SK-N-SH treated with all-trans-retinoic acid at 6 μM for 48 hours (cell line): ENCODE measurements around the gene RBKS.
A peak's percentile ranks its signal among the peaks of the same experiment; 100 is the strongest.

Experiments
- ATAC-seq: fragments of 200-7000 bp; cut with Tn5 transposase; 3 replicates; pipeline ENCODE4 v1.9.1; 2020; ENCODE audit warnings: mild to moderate bottlenecking, moderate library complexity
- ARNTL ChIP-seq: fragments of 450-650 bp; formaldehyde crosslinking; IDR thresholded peaks from 2 replicates; pipeline ENCODE4 v1.5.0; 2020; ENCODE audit warnings: low read depth, mild to moderate bottlenecking, moderate library complexity, borderline replicate concordance
- BACH2 ChIP-seq: fragments of 250-450 bp; sonication (Bioruptor Pico); IDR thresholded peaks from 2 replicates; pipeline ENCODE4 v1.9.0; 2021; ENCODE audit warnings: mild to moderate bottlenecking, borderline replicate concordance
- CSDC2 ChIP-seq: fragments of 250-450 bp; sonication (Bioruptor Pico); IDR thresholded peaks from 2 replicates; pipeline ENCODE4 v1.5.0; 2020; ENCODE audit warnings: mild to moderate bottlenecking, moderate library complexity
- ESRRG ChIP-seq: fragments of 250-450 bp; sonication (Bioruptor Pico); IDR thresholded peaks from 2 replicates; pipeline ENCODE4 v1.6.1; 2021; ENCODE audit warnings: mild to moderate bottlenecking
- GLIS3 ChIP-seq: fragments of 250-450 bp; sonication (Bioruptor Pico); IDR thresholded peaks from 2 replicates; pipeline ENCODE4 v1.5.0; 2020; ENCODE audit warnings: mild to moderate bottlenecking, moderate library complexity
- ISL1 ChIP-seq: fragments of 250-450 bp; sonication (Bioruptor Pico); IDR thresholded peaks from 2 replicates; pipeline ENCODE4 v2.1.2; 2022; ENCODE audit warnings: mild to moderate bottlenecking, moderate library complexity
- OSR1 ChIP-seq: fragments of 250-450 bp; sonication (Bioruptor Pico); IDR thresholded peaks from 2 replicates; pipeline ENCODE4 v1.8.0; 2022; ENCODE audit warnings: moderate library complexity, mild to moderate bottlenecking, inconsistent platforms
- PPARA ChIP-seq: fragments of 250-450 bp; sonication (Bioruptor Pico); IDR thresholded peaks from 2 replicates; pipeline ENCODE4 v1.5.0; 2020; ENCODE audit warnings: mild to moderate bottlenecking, borderline replicate concordance
- RARB ChIP-seq: fragments of 250-450 bp; sonication (Bioruptor Pico); IDR thresholded peaks from 2 replicates; pipeline ENCODE4 v1.8.0; 2021; ENCODE audit warnings: mild to moderate bottlenecking, moderate library complexity
- SNAI2 ChIP-seq: fragments of 250-450 bp; sonication (Bioruptor Pico); IDR thresholded peaks from 2 replicates; pipeline ENCODE4 v1.5.0; 2020; ENCODE audit warnings: mild to moderate bottlenecking, moderate library complexity
- TCF4 ChIP-seq: fragments of 250-450 bp; sonication (Bioruptor Pico); IDR thresholded peaks from 2 replicates; pipeline ENCODE4 v1.8.0; 2021; ENCODE audit warnings: mild to moderate bottlenecking, moderate library complexity, borderline replicate concordance
- TOX ChIP-seq: fragments of 250-450 bp; sonication (Bioruptor Pico); IDR thresholded peaks from 2 replicates; pipeline ENCODE4 v1.8.0; 2021; ENCODE audit warnings: mild to moderate bottlenecking, moderate library complexity, borderline replicate concordance
- ZC3H10 ChIP-seq: fragments of 250-450 bp; sonication (Bioruptor Pico); IDR thresholded peaks from 2 replicates; pipeline ENCODE4 v1.5.1; 2021; ENCODE audit warnings: mild to moderate bottlenecking, moderate library complexity
- ZFP3 ChIP-seq: fragments of 250-450 bp; sonication (Bioruptor Pico); IDR thresholded peaks from 2 replicates; pipeline ENCODE4 v1.5.0; 2020; ENCODE audit warnings: mild to moderate bottlenecking, moderate library complexity
- ZFP30 ChIP-seq: fragments of 450-650 bp; formaldehyde crosslinking; IDR thresholded peaks from 2 replicates; pipeline ENCODE4 v1.5.0; 2022; ENCODE audit warnings: mild to moderate bottlenecking, moderate library complexity
- ZNF565 ChIP-seq: fragments of 450-650 bp; formaldehyde crosslinking; conservative IDR thresholded peaks from 2 replicates; pipeline ENCODE4 v1.5.0; 2020; ENCODE audit warnings: low read depth, mild to moderate bottlenecking, moderate library complexity
- ZNF70 ChIP-seq: fragments of 450-650 bp; formaldehyde crosslinking; IDR thresholded peaks from 2 replicates; pipeline ENCODE4 v1.5.0; 2020; ENCODE audit warnings: mild to moderate bottlenecking, moderate library complexity
- ZNF8 ChIP-seq: fragments of 450-650 bp; formaldehyde crosslinking; IDR thresholded peaks from 2 replicates; pipeline ENCODE4 v1.5.0; 2020; ENCODE audit warnings: mild to moderate bottlenecking, moderate library complexity
- TF ChIP-seq, protein P1 (sequence below): fragments of 250-450 bp; sonication (Bioruptor Pico); IDR thresholded peaks from 2 replicates; pipeline ENCODE4 v1.8.0; 2021; ENCODE audit warnings: low read depth, mild to moderate bottlenecking, moderate library complexity, borderline replicate concordance
- TF ChIP-seq, protein P2 (sequence below): fragments of 250-450 bp; sonication (Bioruptor Pico); IDR thresholded peaks from 2 replicates; pipeline ENCODE4 v1.5.0; 2020; ENCODE audit warnings: mild to moderate bottlenecking, moderate library complexity
- TF ChIP-seq, protein P3 (sequence below): fragments of 250-450 bp; sonication (Bioruptor Pico); IDR thresholded peaks from 2 replicates; pipeline ENCODE4 v1.5.1; 2021; ENCODE audit warnings: mild to moderate bottlenecking, moderate library complexity
- TF ChIP-seq, protein P4 (sequence below): fragments of 250-450 bp; sonication (Bioruptor Pico); IDR thresholded peaks from 2 replicates; pipeline ENCODE4 v1.5.1; 2020; ENCODE audit warnings: low read depth, mild to moderate bottlenecking, moderate library complexity
- TF ChIP-seq, protein P5 (sequence below): fragments of 250-450 bp; sonication (Bioruptor Pico); IDR thresholded peaks from 2 replicates; pipeline ENCODE4 v1.8.0; 2020; ENCODE audit warnings: mild to moderate bottlenecking, moderate library complexity, borderline replicate concordance

RBKS gene

DNA sequence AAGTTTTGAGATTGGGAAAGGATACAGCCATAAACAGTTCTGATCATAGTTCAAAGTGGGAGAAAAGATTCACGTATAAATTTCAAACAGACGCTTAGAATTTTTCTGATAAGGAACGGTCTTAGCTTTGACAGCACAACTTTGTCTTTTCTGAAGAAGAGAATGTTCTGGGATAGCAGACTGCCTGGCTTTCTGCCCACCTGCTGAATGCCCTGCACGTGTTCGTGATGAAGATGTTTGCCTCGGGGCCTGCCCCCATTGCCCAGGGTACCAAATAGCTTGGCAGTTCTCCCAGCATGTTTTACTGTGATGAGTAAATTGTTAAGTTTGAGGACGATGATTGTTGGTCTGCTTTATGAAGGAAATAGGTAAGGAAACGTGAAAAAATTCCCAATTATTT is 114.1 kb downstream of the RBKS start (continued):
- TF ChIP-seq, protein P1, sequence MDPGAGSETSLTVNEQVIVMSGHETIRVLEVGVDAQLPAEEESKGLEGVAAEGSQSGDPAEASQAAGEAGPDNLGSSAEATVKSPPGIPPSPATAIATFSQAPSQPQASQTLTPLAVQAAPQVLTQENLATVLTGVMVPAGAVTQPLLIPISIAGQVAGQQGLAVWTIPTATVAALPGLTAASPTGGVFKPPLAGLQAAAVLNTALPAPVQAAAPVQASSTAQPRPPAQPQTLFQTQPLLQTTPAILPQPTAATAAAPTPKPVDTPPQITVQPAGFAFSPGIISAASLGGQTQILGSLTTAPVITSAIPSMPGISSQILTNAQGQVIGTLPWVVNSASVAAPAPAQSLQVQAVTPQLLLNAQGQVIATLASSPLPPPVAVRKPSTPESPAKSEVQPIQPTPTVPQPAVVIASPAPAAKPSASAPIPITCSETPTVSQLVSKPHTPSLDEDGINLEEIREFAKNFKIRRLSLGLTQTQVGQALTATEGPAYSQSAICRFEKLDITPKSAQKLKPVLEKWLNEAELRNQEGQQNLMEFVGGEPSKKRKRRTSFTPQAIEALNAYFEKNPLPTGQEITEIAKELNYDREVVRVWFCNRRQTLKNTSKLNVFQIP (CRISPR knock-in tag) = no peak
- TF ChIP-seq ZNF565 (CRISPR knock-in tag) = no peak
- no peak for TF ChIP-seq ZFP30 (CRISPR knock-in tag)

DNA sequence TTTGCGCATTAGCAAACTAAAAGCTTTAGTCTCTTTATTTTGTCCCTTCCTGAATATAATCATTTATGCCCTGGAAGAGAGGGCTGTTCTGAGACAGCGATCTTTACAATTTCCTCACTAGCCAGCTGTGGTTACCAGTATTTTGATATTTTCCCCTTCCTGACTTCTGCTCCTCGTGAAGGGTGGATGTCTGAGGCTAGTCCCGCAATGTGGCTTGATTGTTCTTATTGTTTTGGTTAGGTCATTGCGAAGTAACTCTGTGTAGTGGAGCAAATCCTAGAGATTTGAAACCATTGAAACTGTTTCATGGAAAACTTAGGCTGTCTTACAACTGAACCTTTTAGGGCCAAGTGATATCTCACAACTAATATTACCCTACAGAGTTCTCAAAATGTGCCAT is 116.2 kb downstream of the RBKS start:
- TF ChIP-seq RARB (CRISPR knock-in tag) (no peak), ZNF70 (CRISPR knock-in tag) (peak; percentile 53; the same call in 1 of the 2 replicates)
- no peak for ATAC-seq

DNA sequence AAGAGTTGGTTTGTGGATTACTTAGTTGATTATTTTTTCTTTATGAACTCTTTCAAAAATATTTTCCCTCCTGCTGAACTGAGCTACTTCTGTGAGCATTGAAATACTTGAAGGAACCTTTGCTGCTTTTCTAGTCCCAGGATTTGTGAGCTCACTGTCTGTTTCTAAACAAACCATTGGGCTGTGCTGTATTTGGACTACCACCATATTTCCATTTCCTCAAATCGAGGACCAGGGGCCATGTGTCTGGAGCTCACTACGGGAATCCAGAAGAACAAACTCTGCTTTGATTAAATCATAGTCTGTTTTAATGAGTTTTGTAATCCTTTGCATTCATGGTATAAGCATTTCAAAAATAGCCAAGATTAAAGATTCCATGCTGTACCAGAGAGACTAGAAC is 117.4 kb downstream of the RBKS start:
- ATAC-seq = no peak
- TF ChIP-seq BACH2 (no peak), ZNF565 (CRISPR knock-in tag) (no peak), ISL1 (CRISPR knock-in tag) (0 out of 2 replicates have a peak, but pooled peaks have one; percentile 5)
- TF ChIP-seq, all 23 proteins: peak for 1

DNA sequence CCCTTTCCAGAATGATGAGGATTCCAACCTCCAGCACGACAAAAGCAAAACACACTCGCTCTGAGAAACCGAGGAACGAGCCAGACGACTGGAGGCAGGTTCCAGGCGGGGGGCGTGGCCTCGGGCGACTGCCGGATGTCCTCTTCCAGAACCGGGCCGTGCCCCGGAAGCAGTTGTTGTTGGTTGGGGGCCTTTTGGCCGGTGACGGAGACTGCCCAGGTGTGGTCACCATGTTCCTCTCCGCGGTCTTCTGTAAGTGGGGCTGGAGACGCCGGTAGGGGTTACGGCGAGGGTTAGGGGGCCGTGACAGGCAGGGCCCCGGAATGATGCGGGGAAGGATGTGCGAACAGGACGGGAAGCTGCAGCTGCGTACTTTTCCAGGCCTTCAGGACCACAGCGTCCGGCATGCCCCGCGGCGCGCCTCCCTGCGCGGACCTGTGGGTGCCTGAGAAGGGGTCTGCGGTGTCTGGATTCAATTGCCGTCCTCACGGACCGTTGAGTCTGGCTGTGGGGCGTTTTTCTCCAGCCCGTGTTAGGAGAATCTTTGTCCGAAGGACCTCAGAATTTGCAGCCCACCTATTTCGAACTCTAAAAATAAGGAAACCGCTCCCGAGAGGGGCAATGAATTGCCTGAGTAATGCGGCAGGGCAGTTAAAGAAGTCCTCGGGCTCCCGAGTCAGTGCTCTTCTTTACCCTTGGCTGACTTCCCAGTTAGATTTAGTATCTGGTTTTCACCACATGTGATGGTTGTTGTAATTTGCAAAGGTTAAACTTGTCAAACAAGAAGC is 118.4 kb downstream of the RBKS start, which contains the start of gene MRPL33:
MRPL33 (plus strand) TSS at position 172 of the 788 bp plus-strand sequence; CDS start at position 231, 59 bp downstream.
- ATAC-seq = peak; percentile 97
- TF ChIP-seq ARNTL (CRISPR knock-in tag) (no peak), RARB (CRISPR knock-in tag) (no peak), TOX (CRISPR knock-in tag) (no peak), ZNF70 (CRISPR knock-in tag) (no peak; the same call in 1 of the 2 replicates), PPARA (CRISPR knock-in tag) (no peak), ESRRG (CRISPR knock-in tag) (no peak), ZC3H10 (CRISPR knock-in tag) (no peak), CSDC2 (peak; percentile 89), SNAI2 (CRISPR knock-in tag) (no peak), BACH2 (no peak), ISL1 (CRISPR knock-in tag) (peak; percentile 15; the same call in 1 of the 2 replicates), TCF4 (CRISPR knock-in tag) (peak; percentile 41; the same call in 1 of the 2 replicates), OSR1 (no peak), ZNF8 (CRISPR knock-in tag) (no peak), GLIS3 (CRISPR knock-in tag) (0 out of 2 replicates have a peak, but pooled peaks have one; percentile 61), ZNF565 (CRISPR knock-in tag) (no peak), ZFP30 (CRISPR knock-in tag) (no peak), ZFP3 (CRISPR knock-in tag) (peak; percentile 56)
- TF ChIP-seq, protein P2, sequence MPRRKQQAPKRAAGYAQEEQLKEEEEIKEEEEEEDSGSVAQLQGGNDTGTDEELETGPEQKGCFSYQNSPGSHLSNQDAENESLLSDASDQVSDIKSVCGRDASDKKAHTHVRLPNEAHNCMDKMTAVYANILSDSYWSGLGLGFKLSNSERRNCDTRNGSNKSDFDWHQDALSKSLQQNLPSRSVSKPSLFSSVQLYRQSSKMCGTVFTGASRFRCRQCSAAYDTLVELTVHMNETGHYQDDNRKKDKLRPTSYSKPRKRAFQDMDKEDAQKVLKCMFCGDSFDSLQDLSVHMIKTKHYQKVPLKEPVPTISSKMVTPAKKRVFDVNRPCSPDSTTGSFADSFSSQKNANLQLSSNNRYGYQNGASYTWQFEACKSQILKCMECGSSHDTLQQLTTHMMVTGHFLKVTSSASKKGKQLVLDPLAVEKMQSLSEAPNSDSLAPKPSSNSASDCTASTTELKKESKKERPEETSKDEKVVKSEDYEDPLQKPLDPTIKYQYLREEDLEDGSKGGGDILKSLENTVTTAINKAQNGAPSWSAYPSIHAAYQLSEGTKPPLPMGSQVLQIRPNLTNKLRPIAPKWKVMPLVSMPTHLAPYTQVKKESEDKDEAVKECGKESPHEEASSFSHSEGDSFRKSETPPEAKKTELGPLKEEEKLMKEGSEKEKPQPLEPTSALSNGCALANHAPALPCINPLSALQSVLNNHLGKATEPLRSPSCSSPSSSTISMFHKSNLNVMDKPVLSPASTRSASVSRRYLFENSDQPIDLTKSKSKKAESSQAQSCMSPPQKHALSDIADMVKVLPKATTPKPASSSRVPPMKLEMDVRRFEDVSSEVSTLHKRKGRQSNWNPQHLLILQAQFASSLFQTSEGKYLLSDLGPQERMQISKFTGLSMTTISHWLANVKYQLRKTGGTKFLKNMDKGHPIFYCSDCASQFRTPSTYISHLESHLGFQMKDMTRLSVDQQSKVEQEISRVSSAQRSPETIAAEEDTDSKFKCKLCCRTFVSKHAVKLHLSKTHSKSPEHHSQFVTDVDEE (CRISPR knock-in tag) = peak; percentile 85; the same call in 1 of the 2 replicates
- TF ChIP-seq, protein P3, sequence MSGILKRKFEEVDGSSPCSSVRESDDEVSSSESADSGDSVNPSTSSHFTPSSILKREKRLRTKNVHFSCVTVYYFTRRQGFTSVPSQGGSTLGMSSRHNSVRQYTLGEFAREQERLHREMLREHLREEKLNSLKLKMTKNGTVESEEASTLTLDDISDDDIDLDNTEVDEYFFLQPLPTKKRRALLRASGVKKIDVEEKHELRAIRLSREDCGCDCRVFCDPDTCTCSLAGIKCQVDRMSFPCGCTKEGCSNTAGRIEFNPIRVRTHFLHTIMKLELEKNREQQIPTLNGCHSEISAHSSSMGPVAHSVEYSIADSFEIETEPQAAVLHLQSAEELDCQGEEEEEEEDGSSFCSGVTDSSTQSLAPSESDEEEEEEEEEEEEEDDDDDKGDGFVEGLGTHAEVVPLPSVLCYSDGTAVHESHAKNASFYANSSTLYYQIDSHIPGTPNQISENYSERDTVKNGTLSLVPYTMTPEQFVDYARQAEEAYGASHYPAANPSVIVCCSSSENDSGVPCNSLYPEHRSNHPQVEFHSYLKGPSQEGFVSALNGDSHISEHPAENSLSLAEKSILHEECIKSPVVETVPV = no peak
- TF ChIP-seq, protein P4, sequence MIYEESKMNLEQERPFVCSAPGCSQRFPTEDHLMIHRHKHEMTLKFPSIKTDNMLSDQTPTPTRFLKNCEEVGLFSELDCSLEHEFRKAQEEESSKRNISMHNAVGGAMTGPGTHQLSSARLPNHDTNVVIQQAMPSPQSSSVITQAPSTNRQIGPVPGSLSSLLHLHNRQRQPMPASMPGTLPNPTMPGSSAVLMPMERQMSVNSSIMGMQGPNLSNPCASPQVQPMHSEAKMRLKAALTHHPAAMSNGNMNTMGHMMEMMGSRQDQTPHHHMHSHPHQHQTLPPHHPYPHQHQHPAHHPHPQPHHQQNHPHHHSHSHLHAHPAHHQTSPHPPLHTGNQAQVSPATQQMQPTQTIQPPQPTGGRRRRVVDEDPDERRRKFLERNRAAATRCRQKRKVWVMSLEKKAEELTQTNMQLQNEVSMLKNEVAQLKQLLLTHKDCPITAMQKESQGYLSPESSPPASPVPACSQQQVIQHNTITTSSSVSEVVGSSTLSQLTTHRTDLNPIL (CRISPR knock-in tag) = no peak
- TF ChIP-seq, protein P5, sequence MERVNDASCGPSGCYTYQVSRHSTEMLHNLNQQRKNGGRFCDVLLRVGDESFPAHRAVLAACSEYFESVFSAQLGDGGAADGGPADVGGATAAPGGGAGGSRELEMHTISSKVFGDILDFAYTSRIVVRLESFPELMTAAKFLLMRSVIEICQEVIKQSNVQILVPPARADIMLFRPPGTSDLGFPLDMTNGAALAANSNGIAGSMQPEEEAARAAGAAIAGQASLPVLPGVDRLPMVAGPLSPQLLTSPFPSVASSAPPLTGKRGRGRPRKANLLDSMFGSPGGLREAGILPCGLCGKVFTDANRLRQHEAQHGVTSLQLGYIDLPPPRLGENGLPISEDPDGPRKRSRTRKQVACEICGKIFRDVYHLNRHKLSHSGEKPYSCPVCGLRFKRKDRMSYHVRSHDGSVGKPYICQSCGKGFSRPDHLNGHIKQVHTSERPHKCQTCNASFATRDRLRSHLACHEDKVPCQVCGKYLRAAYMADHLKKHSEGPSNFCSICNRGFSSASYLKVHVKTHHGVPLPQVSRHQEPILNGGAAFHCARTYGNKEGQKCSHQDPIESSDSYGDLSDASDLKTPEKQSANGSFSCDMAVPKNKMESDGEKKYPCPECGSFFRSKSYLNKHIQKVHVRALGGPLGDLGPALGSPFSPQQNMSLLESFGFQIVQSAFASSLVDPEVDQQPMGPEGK (CRISPR knock-in tag) = no peak
- TF ChIP-seq, protein P1 (CRISPR knock-in tag) = no peak
- TF ChIP-seq, all 23 proteins: peak for 6
